HepG2 (cell line): Measurements from ENCODE around the gene CAPN12.

Source experiments
- EP300 ChIP-seq, 3 experiments: sonication (generic) in 1 of 3; formaldehyde crosslinking in 1 of 3; IDR thresholded peaks; 2 replicates each; pipeline versions ENCODE4 v1.5.1 to v1.6.1; 2011 to 2020; ENCODE audit warnings: low read depth in 2 of 3, low read length in 2 of 3, borderline replicate concordance in 1 of 3, improper control_type of control experiment in 1 of 3, mild to moderate bottlenecking in 1 of 3, missing genetic modification reagents in 1 of 3, moderate library complexity in 1 of 3
- GFI1 ChIP-seq: sonication (generic); formaldehyde crosslinking; IDR thresholded peaks from 2 replicates; pipeline ENCODE4 v1.5.0; 2020; ENCODE audit warnings: missing genetic modification reagents, mild to moderate bottlenecking, borderline replicate concordance
- HNF4A ChIP-seq: sonication (generic); formaldehyde crosslinking; IDR thresholded peaks from 2 replicates; pipeline ENCODE4 v1.4.0; 2020; ENCODE audit warnings: missing genetic modification reagents
- KDM5A ChIP-seq: fragments of 200-600 bp; sonication (generic); IDR thresholded peaks from 2 replicates; pipeline ENCODE4 v1.7.0; 2018; ENCODE audit warnings: antibody characterized with exemption, mild to moderate bottlenecking, low read length, borderline replicate concordance
- POLR2A ChIP-seq, 2 experiments: IDR thresholded peaks; 2 replicates each; pipeline ENCODE4 v1.6.1; 2011; ENCODE audit warnings: low read depth in 2 of 2, low read length in 2 of 2, mild to moderate bottlenecking in 1 of 2, moderate library complexity in 1 of 2; ENCODE audit not compliant: insufficient read depth in 1 of 2
- SAFB2 ChIP-seq: sonication (generic); formaldehyde crosslinking; IDR thresholded peaks from 2 replicates; pipeline ENCODE4 v1.5.1; 2020; ENCODE audit warnings: missing genetic modification reagents, low read depth, mild to moderate bottlenecking, borderline replicate concordance
- TAF1 ChIP-seq: sonication (generic); formaldehyde crosslinking; IDR thresholded peaks from 2 replicates; pipeline ENCODE4 v1.4.0; 2020; ENCODE audit warnings: missing genetic modification reagents
- ZC3H13 ChIP-seq: sonication (generic); formaldehyde crosslinking; IDR thresholded peaks from 2 replicates; pipeline ENCODE4 v1.8.1; 2023; ENCODE audit warnings: mild to moderate bottlenecking, missing genetic modification reagents, moderate library complexity
- ZFX ChIP-seq: sonication (generic); formaldehyde crosslinking; IDR thresholded peaks from 2 replicates; pipeline ENCODE4 v1.4.0; 2020; ENCODE audit warnings: mild to moderate bottlenecking, low read depth, missing genetic modification reagents, moderate library complexity
- ZNF225 ChIP-seq: sonication (generic); formaldehyde crosslinking; IDR thresholded peaks from 2 replicates; pipeline ENCODE4 v1.4.0; 2020; ENCODE audit warnings: mild to moderate bottlenecking, missing genetic modification reagents
- TF ChIP-seq, protein P1 (sequence below): IDR thresholded peaks from 2 replicates; pipeline ENCODE4 v1.6.1; 2016; ENCODE audit warnings: low read depth, control low read depth
- TF ChIP-seq, protein P2 (sequence below): sonication (generic); formaldehyde crosslinking; IDR thresholded peaks from 2 replicates; pipeline ENCODE4 v1.4.0; 2020; ENCODE audit warnings: missing genetic modification reagents
- TF ChIP-seq, protein P3 (sequence below): sonication (generic); formaldehyde crosslinking; IDR thresholded peaks from 2 replicates; pipeline ENCODE4 v1.5.0; 2020; ENCODE audit warnings: mild to moderate bottlenecking, missing genetic modification reagents, moderate library complexity

DNA sequence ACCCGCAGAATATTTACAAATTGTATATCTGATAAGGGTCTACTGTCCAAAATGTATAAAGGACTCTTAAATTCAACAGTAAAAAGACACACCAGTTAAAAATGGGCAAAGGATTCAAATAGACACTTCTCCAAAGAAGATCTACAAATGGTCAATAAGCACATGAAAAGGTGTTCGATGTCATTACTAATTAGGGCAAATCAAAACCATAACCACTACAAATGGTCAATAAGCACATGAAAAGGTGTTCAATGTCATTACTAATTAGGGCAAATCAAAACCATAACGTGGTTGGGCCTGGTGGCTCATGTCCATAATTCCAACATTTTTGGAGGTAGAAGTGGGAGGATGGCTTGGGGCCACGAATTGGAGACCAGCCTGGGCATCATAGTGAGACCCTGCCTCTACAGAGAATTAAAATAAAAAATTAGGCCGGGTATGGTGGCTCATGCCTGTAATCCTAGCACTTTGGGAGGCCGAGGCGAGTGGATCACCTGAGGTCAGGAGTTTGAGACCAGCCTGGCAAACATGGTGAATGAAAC lies 56.4 kb downstream of the CAPN12 start:
- no peak for TF ChIP-seq ZFX
- TF ChIP-seq POLR2A (IDR thresholded peaks at IDR 0.05; ENCODE audit: insufficient read depth in 1 of 2, low read depth in 2 of 2, low read length in 2 of 2), result no peak
- no peak for TF ChIP-seq TAF1 (CRISPR knock-in tag)
- TF ChIP-seq, protein P1, sequence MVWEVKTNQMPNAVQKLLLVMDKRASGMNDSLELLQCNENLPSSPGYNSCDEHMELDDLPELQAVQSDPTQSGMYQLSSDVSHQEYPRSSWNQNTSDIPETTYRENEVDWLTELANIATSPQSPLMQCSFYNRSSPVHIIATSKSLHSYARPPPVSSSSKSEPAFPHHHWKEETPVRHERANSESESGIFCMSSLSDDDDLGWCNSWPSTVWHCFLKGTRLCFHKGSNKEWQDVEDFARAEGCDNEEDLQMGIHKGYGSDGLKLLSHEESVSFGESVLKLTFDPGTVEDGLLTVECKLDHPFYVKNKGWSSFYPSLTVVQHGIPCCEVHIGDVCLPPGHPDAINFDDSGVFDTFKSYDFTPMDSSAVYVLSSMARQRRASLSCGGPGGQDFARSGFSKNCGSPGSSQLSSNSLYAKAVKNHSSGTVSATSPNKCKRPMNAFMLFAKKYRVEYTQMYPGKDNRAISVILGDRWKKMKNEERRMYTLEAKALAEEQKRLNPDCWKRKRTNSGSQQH, result no peak
- no peak for TF ChIP-seq GFI1
- TF ChIP-seq ZNF225, result no peak
- no peak for TF ChIP-seq EP300 (IDR thresholded peaks at IDR 0.05; ENCODE audit: low read depth in 2 of 2, low read length in 2 of 2)
- TF ChIP-seq EP300 (CRISPR knock-in tag; IDR thresholded peaks at IDR 0.05; ENCODE audit: borderline replicate concordance), result no peak
- no peak for TF ChIP-seq SAFB2 (CRISPR knock-in tag)
- TF ChIP-seq, protein P2, sequence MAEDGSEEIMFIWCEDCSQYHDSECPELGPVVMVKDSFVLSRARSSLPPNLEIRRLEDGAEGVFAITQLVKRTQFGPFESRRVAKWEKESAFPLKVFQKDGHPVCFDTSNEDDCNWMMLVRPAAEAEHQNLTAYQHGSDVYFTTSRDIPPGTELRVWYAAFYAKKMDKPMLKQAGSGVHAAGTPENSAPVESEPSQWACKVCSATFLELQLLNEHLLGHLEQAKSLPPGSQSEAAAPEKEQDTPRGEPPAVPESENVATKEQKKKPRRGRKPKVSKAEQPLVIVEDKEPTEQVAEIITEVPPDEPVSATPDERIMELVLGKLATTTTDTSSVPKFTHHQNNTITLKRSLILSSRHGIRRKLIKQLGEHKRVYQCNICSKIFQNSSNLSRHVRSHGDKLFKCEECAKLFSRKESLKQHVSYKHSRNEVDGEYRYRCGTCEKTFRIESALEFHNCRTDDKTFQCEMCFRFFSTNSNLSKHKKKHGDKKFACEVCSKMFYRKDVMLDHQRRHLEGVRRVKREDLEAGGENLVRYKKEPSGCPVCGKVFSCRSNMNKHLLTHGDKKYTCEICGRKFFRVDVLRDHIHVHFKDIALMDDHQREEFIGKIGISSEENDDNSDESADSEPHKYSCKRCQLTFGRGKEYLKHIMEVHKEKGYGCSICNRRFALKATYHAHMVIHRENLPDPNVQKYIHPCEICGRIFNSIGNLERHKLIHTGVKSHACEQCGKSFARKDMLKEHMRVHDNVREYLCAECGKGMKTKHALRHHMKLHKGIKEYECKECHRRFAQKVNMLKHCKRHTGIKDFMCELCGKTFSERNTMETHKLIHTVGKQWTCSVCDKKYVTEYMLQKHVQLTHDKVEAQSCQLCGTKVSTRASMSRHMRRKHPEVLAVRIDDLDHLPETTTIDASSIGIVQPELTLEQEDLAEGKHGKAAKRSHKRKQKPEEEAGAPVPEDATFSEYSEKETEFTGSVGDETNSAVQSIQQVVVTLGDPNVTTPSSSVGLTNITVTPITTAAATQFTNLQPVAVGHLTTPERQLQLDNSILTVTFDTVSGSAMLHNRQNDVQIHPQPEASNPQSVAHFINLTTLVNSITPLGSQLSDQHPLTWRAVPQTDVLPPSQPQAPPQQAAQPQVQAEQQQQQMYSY, result no peak
- TF ChIP-seq, protein P3, sequence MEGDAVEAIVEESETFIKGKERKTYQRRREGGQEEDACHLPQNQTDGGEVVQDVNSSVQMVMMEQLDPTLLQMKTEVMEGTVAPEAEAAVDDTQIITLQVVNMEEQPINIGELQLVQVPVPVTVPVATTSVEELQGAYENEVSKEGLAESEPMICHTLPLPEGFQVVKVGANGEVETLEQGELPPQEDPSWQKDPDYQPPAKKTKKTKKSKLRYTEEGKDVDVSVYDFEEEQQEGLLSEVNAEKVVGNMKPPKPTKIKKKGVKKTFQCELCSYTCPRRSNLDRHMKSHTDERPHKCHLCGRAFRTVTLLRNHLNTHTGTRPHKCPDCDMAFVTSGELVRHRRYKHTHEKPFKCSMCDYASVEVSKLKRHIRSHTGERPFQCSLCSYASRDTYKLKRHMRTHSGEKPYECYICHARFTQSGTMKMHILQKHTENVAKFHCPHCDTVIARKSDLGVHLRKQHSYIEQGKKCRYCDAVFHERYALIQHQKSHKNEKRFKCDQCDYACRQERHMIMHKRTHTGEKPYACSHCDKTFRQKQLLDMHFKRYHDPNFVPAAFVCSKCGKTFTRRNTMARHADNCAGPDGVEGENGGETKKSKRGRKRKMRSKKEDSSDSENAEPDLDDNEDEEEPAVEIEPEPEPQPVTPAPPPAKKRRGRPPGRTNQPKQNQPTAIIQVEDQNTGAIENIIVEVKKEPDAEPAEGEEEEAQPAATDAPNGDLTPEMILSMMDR (CRISPR knock-in tag), result no peak
- TF ChIP-seq KDM5A, result no peak
- no peak for TF ChIP-seq ZC3H13 (CRISPR knock-in tag)
- no peak for TF ChIP-seq HNF4A (CRISPR knock-in tag)
